Measurements from ENCODE around the gene KLHL26.

KLHL26 gene

DNA sequence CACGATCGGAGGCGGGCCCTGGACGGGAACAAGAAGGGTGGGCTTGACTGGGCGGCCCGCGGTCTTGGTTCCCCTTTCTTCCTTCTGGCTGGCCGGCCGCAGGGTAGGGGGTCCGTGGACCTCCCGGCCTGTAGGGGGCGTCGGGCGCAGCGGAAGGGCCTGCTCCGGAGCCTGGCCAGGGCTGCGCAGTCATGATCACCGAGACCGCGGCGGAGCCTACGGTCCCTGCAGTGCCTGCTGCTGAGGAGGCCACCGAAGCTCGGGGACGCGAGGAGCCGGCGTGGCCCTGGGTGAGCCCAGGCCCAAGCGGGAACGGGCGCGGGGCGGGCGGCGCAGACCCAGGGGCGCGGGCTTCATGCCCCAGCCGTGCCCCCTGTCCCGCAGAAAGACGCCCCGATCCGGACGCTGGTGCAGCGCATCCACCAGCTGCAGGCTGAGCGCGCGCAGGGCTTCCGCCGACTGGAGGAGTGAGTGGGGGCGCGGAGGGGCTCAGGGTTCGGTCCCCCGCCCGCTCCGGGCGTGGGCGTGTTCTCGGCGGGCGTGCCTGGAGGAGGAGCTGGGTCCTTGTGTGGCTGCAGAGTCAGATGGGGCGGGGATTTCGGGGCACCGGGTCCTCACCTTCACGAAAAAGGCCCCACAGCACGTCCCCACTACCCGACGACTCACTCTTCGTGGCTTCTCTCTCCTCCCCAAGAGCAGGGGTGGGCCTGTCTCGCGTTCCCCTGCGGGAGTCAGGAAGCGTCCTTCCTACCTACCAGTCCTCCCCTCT is 48.0 kb upstream of the KLHL26 start, which contains the start of gene REX1BD (continued):
- TF ChIP-seq, protein P1, sequence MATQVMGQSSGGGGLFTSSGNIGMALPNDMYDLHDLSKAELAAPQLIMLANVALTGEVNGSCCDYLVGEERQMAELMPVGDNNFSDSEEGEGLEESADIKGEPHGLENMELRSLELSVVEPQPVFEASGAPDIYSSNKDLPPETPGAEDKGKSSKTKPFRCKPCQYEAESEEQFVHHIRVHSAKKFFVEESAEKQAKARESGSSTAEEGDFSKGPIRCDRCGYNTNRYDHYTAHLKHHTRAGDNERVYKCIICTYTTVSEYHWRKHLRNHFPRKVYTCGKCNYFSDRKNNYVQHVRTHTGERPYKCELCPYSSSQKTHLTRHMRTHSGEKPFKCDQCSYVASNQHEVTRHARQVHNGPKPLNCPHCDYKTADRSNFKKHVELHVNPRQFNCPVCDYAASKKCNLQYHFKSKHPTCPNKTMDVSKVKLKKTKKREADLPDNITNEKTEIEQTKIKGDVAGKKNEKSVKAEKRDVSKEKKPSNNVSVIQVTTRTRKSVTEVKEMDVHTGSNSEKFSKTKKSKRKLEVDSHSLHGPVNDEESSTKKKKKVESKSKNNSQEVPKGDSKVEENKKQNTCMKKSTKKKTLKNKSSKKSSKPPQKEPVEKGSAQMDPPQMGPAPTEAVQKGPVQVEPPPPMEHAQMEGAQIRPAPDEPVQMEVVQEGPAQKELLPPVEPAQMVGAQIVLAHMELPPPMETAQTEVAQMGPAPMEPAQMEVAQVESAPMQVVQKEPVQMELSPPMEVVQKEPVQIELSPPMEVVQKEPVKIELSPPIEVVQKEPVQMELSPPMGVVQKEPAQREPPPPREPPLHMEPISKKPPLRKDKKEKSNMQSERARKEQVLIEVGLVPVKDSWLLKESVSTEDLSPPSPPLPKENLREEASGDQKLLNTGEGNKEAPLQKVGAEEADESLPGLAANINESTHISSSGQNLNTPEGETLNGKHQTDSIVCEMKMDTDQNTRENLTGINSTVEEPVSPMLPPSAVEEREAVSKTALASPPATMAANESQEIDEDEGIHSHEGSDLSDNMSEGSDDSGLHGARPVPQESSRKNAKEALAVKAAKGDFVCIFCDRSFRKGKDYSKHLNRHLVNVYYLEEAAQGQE (tag by site-specific recombination; IDR thresholded peaks at IDR 0.05): peak; percentile 52; the same call in 1 of the 2 replicates
- no peak for TF ChIP-seq SETDB1 (IDR thresholded peaks at IDR 0.05; ENCODE audit: insufficient read length, low read length)
- no peak for TF ChIP-seq ZNF830 (tag by site-specific recombination; IDR thresholded peaks at IDR 0.05; ENCODE audit: low read depth)
- TF ChIP-seq, protein P2, sequence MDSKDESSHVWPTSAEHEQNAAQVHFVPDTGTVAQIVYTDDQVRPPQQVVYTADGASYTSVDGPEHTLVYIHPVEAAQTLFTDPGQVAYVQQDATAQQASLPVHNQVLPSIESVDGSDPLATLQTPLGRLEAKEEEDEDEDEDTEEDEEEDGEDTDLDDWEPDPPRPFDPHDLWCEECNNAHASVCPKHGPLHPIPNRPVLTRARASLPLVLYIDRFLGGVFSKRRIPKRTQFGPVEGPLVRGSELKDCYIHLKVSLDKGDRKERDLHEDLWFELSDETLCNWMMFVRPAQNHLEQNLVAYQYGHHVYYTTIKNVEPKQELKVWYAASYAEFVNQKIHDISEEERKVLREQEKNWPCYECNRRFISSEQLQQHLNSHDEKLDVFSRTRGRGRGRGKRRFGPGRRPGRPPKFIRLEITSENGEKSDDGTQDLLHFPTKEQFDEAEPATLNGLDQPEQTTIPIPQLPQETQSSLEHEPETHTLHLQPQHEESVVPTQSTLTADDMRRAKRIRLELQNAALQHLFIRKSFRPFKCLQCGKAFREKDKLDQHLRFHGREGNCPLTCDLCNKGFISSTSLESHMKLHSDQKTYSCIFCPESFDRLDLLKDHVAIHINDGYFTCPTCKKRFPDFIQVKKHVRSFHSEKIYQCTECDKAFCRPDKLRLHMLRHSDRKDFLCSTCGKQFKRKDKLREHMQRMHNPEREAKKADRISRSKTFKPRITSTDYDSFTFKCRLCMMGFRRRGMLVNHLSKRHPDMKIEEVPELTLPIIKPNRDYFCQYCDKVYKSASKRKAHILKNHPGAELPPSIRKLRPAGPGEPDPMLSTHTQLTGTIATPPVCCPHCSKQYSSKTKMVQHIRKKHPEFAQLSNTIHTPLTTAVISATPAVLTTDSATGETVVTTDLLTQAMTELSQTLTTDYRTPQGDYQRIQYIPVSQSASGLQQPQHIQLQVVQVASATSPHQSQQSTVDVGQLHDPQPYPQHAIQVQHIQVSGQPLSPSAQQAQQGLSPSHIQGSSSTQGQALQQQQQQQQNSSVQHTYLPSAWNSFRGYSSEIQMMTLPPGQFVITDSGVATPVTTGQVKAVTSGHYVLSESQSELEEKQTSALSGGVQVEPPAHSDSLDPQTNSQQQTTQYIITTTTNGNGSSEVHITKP (tag by site-specific recombination; IDR thresholded peaks at IDR 0.05): peak; percentile 85
- peak; percentile 88 for TF ChIP-seq ZNF501 (tag by site-specific recombination; IDR thresholded peaks at IDR 0.05)
- peak; percentile 77; the same call in 1 of the 2 replicates for TF ChIP-seq ZNF169 (tag by site-specific recombination; IDR thresholded peaks at IDR 0.05)
- TF ChIP-seq ATF2 (tag by site-specific recombination; IDR thresholded peaks at IDR 0.05; ENCODE audit: low read depth): no peak
- TF ChIP-seq, protein P3, sequence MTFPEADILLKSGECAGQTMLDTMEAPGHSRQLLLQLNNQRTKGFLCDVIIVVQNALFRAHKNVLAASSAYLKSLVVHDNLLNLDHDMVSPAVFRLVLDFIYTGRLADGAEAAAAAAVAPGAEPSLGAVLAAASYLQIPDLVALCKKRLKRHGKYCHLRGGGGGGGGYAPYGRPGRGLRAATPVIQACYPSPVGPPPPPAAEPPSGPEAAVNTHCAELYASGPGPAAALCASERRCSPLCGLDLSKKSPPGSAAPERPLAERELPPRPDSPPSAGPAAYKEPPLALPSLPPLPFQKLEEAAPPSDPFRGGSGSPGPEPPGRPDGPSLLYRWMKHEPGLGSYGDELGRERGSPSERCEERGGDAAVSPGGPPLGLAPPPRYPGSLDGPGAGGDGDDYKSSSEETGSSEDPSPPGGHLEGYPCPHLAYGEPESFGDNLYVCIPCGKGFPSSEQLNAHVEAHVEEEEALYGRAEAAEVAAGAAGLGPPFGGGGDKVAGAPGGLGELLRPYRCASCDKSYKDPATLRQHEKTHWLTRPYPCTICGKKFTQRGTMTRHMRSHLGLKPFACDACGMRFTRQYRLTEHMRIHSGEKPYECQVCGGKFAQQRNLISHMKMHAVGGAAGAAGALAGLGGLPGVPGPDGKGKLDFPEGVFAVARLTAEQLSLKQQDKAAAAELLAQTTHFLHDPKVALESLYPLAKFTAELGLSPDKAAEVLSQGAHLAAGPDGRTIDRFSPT (tag by site-specific recombination; IDR thresholded peaks at IDR 0.05): peak; percentile 84
- TF ChIP-seq ZNF692 (tag by site-specific recombination; IDR thresholded peaks at IDR 0.05): peak; percentile 89
- peak; percentile 47 for TF ChIP-seq GLIS1 (tag by site-specific recombination; IDR thresholded peaks at IDR 0.05)
- TF ChIP-seq YY2 (tag by site-specific recombination; IDR thresholded peaks at IDR 0.05): peak; percentile 70
- no peak for TF ChIP-seq ZBTB7A (tag by site-specific recombination; IDR thresholded peaks at IDR 0.05; ENCODE audit: low read depth)
- TF ChIP-seq ZNF488 (tag by site-specific recombination; IDR thresholded peaks at IDR 0.05): no peak
- no peak for TF ChIP-seq ZNF155 (tag by site-specific recombination; IDR thresholded peaks at IDR 0.05)
- TF ChIP-seq ZBTB20 (tag by site-specific recombination; IDR thresholded peaks at IDR 0.05): peak; percentile 84; the same call in 1 of the 2 replicates
- peak; percentile 79 for TF ChIP-seq ZXDB (tag by site-specific recombination; IDR thresholded peaks at IDR 0.05)
- TF ChIP-seq, protein P4, sequence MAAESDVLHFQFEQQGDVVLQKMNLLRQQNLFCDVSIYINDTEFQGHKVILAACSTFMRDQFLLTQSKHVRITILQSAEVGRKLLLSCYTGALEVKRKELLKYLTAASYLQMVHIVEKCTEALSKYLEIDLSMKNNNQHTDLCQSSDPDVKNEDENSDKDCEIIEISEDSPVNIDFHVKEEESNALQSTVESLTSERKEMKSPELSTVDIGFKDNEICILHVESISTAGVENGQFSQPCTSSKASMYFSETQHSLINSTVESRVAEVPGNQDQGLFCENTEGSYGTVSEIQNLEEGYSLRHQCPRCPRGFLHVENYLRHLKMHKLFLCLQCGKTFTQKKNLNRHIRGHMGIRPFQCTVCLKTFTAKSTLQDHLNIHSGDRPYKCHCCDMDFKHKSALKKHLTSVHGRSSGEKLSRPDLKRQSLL (tag by site-specific recombination; IDR thresholded peaks at IDR 0.05): peak; percentile 79
- TF ChIP-seq, protein P5, sequence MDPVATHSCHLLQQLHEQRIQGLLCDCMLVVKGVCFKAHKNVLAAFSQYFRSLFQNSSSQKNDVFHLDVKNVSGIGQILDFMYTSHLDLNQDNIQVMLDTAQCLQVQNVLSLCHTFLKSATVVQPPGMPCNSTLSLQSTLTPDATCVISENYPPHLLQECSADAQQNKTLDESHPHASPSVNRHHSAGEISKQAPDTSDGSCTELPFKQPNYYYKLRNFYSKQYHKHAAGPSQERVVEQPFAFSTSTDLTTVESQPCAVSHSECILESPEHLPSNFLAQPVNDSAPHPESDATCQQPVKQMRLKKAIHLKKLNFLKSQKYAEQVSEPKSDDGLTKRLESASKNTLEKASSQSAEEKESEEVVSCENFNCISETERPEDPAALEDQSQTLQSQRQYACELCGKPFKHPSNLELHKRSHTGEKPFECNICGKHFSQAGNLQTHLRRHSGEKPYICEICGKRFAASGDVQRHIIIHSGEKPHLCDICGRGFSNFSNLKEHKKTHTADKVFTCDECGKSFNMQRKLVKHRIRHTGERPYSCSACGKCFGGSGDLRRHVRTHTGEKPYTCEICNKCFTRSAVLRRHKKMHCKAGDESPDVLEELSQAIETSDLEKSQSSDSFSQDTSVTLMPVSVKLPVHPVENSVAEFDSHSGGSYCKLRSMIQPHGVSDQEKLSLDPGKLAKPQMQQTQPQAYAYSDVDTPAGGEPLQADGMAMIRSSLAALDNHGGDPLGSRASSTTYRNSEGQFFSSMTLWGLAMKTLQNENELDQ (tag by site-specific recombination; IDR thresholded peaks at IDR 0.05; ENCODE audit: low read depth): no peak
- no peak for TF ChIP-seq ZNF292 (tag by site-specific recombination; IDR thresholded peaks at IDR 0.05; ENCODE audit: borderline replicate concordance, low read depth)
- TF ChIP-seq ZNF768 (tag by site-specific recombination; IDR thresholded peaks at IDR 0.05): peak; percentile 87; the same call in 1 of the 2 replicates
- TF ChIP-seq ZNF175 (tag by site-specific recombination; IDR thresholded peaks at IDR 0.05): no peak

Data from HEK293 (cell line).